Lung (tissue), 12 donors: ENCODE measurements around the gene CGB1. TPM values are rescaled to one million over a fixed set of nuclear protein-coding genes. Genes with fewer than 3 reads are reported as not detected.

Source experiments
- ATAC-seq: fragments of 200-7000 bp; cut with Tn5 transposase; one replicate; pipeline ENCODE4 v1.9.1; 2020; ENCODE audit warnings: moderate number of reproducible peaks; ENCODE audit not compliant: insufficient read depth, low FRiP score
- DNase-seq, 3 donors: peaks; one replicate each; pipeline ENCODE4 v3.0.0-alpha.2; 2013 to 2017
- H3K27ac ChIP-seq, 2 donors: one replicate each; pipeline ENCODE4 v1.5.1; 2013; ENCODE audit warnings: mild to moderate bottlenecking in 2 of 2, moderate library complexity in 2 of 2, control low read depth in 1 of 2, inconsistent platforms in 1 of 2, low read depth in 1 of 2, low read length in 1 of 2
- H3K27me3 ChIP-seq, 3 donors: one replicate each; pipeline ENCODE4 v1.5.1; 2013; ENCODE audit warnings: low read length in 2 of 3; ENCODE audit not compliant: control insufficient read depth in 3 of 3, insufficient read depth in 3 of 3
- H3K36me3 ChIP-seq, 4 donors: one replicate each; pipeline ENCODE4 v1.5.1; 2013; ENCODE audit warnings: low read length in 4 of 4, mild to moderate bottlenecking in 1 of 4, moderate library complexity in 1 of 4; ENCODE audit not compliant: control insufficient read depth in 4 of 4, insufficient read depth in 4 of 4
- H3K4me1 ChIP-seq, 5 donors: one replicate each; pipeline ENCODE4 v1.5.1; 2013; ENCODE audit warnings: low read length in 5 of 5, mild to moderate bottlenecking in 2 of 5, moderate library complexity in 1 of 5; ENCODE audit not compliant: control insufficient read depth in 5 of 5, insufficient read depth in 5 of 5
- H3K4me3 ChIP-seq: one replicate; pipeline ENCODE4 v1.5.1; 2013; ENCODE audit warnings: mild to moderate bottlenecking, control low read depth, moderate library complexity
- H3K9ac ChIP-seq, 2 donors: one replicate each; pipeline ENCODE4 v1.5.1; 2013; ENCODE audit warnings: low read length in 2 of 2, control low read depth in 1 of 2; ENCODE audit not compliant: insufficient read depth in 1 of 2
- H3K9me3 ChIP-seq, 4 donors: one replicate each; pipeline ENCODE4 v1.5.1; 2013; ENCODE audit warnings: low read length in 3 of 4, mild to moderate bottlenecking in 1 of 4, moderate library complexity in 1 of 4; ENCODE audit not compliant: control insufficient read depth in 4 of 4, insufficient read depth in 3 of 4
- WGBS, 2 donors: extraction: QIAGEN DNeasy Blood & Tissue Kit; methylation state at CpG; one replicate each; pipeline ENCODE4 v1.1.7; 2013; 5-methylcytosine and 5-hydroxymethylcytosine counted together
- polyA plus RNA-seq, 2 donors: library from polyadenylated mRNA; stranded (reverse); fragments of 200-250 nt; gene quantifications; one replicate each; pipeline ENCODE4 v1.2.1, GENCODE V29; 2013
- total RNA-seq, 2 donors: library from RNA; depleted of rRNA in 1 of 2; stranded (reverse); fragments of >200 nt in 1 of 2; gene quantifications; one replicate each; pipeline ENCODE4 v1.2.1, GENCODE V29; 2014 to 2021
- TF ChIP-seq, protein P1 (sequence below): IDR thresholded peaks from 2 replicates; pipeline ENCODE4 v1.5.1; 2012; ENCODE audit warnings: mild to moderate bottlenecking; ENCODE audit errors: control extremely low read depth, extremely low read depth
- donor health status: control.
- donor health status: control.
- donor health status: Bipolar disorder and iron deficiency.
- donor health status: healthy.
- donor health status: DM: yes; HTN: yes; CAD: no.

The CGB1 gene
- total and polyA plus RNA-seq, 4 donors: not detected

DNA sequence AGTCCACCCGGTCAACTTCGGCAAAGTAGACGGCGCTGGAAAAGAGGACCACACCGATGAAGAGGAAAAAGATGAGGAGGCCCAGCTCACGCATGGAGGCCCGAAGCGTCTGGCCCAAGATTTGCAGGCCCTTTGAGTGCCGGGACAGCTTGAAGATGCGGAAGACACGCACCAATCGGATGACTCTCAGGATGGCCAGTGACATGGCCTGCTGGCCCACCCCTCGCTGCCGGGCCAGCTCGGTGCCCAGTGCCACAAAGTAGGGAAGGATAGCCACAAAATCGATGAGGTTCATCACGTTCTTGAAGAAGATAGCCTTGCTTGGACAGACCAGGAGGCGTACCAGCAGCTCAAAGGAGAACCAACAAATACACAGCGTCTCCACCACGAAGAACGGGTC lies 33.7 kb upstream of the CGB1 start:
- Histone ChIP-seq H3K4me1 (peaks cover 0 to 4% (median 0%) of the 10 kb centered on the region in 5 donors), H3K9me3 (peaks cover 0 to 8% (median 0%) of the 10 kb centered on the region in 4 donors), H3K27ac (no peak overlapping the region), H3K9ac (no peak overlapping the region), H3K27me3 (peaks cover 0 to 50% (median 30%) of the 10 kb centered on the region in 3 donors), H3K4me3 (no peak overlapping the region), H3K36me3 (no peaks in the 10 kb centered on the region)
- 96 to 97% methylated on average over 21 of the region's 21 CpGs for WGBS, 2 donors
- ATAC-seq (no peak), DNase-seq (no peak)
- TF ChIP-seq, protein P1, sequence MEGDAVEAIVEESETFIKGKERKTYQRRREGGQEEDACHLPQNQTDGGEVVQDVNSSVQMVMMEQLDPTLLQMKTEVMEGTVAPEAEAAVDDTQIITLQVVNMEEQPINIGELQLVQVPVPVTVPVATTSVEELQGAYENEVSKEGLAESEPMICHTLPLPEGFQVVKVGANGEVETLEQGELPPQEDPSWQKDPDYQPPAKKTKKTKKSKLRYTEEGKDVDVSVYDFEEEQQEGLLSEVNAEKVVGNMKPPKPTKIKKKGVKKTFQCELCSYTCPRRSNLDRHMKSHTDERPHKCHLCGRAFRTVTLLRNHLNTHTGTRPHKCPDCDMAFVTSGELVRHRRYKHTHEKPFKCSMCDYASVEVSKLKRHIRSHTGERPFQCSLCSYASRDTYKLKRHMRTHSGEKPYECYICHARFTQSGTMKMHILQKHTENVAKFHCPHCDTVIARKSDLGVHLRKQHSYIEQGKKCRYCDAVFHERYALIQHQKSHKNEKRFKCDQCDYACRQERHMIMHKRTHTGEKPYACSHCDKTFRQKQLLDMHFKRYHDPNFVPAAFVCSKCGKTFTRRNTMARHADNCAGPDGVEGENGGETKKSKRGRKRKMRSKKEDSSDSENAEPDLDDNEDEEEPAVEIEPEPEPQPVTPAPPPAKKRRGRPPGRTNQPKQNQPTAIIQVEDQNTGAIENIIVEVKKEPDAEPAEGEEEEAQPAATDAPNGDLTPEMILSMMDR: no peak

DNA sequence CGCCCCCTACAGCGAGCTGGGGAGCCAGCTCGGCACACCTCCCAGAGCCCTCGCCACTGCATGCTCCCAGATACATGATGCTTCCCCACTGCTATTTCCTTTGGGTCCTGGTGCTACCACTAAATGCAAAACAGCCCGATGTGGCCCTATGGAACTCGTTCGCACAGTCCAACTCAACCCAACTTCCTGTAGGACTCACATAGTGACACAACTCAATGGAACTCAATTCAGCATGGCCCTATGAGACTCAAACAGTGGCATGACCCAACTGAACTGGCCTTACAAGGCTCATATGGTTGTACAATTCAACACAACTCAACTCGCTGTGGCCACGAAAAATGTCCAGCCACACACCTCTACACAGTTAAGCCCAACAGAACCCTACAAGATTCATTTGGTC lies 32.3 kb upstream of the CGB1 start:
- WGBS, 2 donors: 92 to 94% methylated on average over 9 of the region's 9 CpGs
- peaks cover 0 to 8% (median 0%) of the 10 kb centered on the region in 4 donors for H3K9me3 ChIP-seq
- H3K36me3 ChIP-seq: no peaks in the 10 kb centered on the region
- H3K27me3 ChIP-seq: peaks cover 0 to 48% (median 28%) of the 10 kb centered on the region in 3 donors
- DNase-seq: no peak
- H3K27ac ChIP-seq: no peak overlapping the region
- TF ChIP-seq, protein P1: no peak
- H3K4me1 ChIP-seq: peaks cover 0 to 9% (median 0%) of the 10 kb centered on the region in 5 donors
- H3K9ac ChIP-seq: no peak overlapping the region
- H3K4me3 ChIP-seq: no peak overlapping the region
- ATAC-seq: no peak

DNA sequence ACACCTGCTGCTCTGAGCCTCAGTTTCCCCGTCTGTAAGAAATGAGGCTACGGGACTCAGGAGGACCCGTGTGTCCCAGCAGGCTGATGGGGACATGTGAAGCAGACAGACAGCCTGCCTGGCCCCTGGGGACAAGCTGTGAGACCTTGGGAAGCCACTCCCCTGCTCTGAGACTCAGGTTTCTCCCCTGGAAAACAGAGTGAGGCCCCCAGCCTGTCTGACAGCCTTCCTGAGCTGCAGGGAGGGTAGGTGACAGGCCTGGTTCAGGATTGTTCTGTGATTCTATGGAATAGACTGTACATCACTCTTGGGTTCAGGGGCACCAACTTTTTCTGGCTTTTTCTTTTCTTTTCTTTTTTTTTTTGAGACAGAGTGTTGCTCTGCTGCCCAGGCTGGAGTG lies 30.9 kb upstream of the CGB1 start:
- H3K9me3 ChIP-seq: peaks cover 0 to 8% (median 0%) of the 10 kb centered on the region in 4 donors
- ATAC-seq (no peak), DNase-seq (no peak)
- H3K4me1 ChIP-seq: peaks cover 0 to 9% (median 0%) of the 10 kb centered on the region in 5 donors
- whole genome bisulfite sequencing, 2 donors: 61 to 63% methylated on average over 3 of the region's 3 CpGs
- no peak overlapping the region for H3K9ac ChIP-seq
- no peaks in the 10 kb centered on the region for H3K36me3 ChIP-seq
- H3K27me3 ChIP-seq: peaks cover 0 to 36% (median 15%) of the 10 kb centered on the region in 3 donors
- H3K4me3 ChIP-seq: no peak overlapping the region
- TF ChIP-seq, protein P1: no peak
- no peak overlapping the region for H3K27ac ChIP-seq
